Mesodermal cell (in vitro differentiated cells): ENCODE results near the gene PEX11A.

Experiments
- H3K27ac ChIP-seq: 2 replicates; pipeline ENCODE4 v1.7.0; 2013; ENCODE audit warnings: mild to moderate bottlenecking, low read depth, low read length, moderate library complexity; ENCODE audit not compliant: severe bottlenecking
- H3K36me3 ChIP-seq: 2 replicates; pipeline ENCODE4 v1.7.1; 2013; ENCODE audit warnings: mild to moderate bottlenecking, low read length, moderate library complexity; ENCODE audit not compliant: control insufficient read depth, insufficient read depth
- H3K4me1 ChIP-seq: one replicate; pipeline ENCODE4 v1.7.1; 2013; ENCODE audit warnings: mild to moderate bottlenecking, low read length; ENCODE audit not compliant: insufficient read depth, control insufficient read depth, poor library complexity, severe bottlenecking
- H3K4me3 ChIP-seq: 2 replicates; pipeline ENCODE4 v1.7.0; 2013; ENCODE audit warnings: low read length, control low read depth, mild to moderate bottlenecking; ENCODE audit not compliant: insufficient read depth, poor library complexity, severe bottlenecking; ENCODE audit errors: extremely low read depth
- H3K9me3 ChIP-seq: 2 replicates; pipeline ENCODE4 v1.7.1; 2013; ENCODE audit warnings: mild to moderate bottlenecking, low read length, moderate library complexity; ENCODE audit not compliant: control insufficient read depth
- WGBS, 2 experiments: methylation state at CpG; one replicate each; pipeline ENCODE4 v1.1.5; 2013; ENCODE audit warnings: missing lambda C conversion rate in 2 of 2; ENCODE audit not compliant: insufficient coverage in 2 of 2; 5-methylcytosine and 5-hydroxymethylcytosine counted together

The PEX11A gene

DNA sequence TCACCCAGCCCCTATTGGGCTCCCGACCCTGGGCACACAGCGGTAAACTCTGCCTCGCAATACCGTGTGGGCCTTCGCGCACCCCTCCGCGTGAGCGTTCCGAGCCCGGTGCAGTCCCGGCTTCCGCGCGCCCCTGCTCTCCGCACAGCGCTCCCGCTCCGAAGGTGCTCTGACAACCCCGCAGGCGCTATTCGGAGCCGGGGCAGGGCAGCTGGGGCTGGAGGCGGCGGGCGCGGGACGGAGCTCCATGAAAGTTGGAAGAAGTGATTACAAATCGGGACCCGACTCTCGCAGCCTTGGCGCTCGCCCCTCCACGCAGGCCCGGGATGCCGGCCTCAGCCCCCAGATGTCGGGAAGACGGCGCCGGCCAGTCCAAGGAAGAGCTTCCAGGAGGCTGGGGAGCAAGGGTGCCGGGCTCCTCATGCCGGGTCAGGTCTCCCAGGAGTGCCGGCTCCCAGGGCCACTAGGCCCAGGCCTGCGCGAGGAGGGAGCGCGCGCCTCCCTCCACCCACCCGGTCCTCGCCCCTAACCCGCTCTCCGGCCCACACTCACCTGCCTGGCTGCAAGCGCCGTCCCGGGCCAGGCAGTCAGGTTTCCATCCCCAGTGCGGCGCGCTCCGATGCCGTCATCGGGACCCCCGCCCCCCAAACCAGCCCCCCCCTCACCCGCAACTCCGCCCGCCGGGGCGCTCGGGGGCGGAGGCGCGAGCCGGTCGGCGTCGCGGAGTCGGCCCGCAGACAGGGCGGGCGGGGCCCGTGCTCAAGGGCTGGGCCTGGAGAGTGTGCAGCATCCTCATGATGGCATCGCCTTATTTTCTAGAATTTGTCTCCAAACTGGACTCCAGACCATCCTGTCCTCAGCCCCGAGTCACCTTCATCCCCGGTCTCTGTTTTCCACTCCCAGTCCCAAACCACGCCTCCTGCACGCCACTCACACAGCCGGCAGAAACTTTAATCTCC is 35.4 kb downstream of the PEX11A start, which contains the start of gene KIF7:
Gene KIF7, minus strand, starts transcription at position 621 of the 959 bp plus-strand sequence. CDS start 2,537 bp downstream, outside the sequence.
- Histone ChIP-seq H3K4me3 (peak within 1 kb of the TSS; percentile 76), H3K27ac (no peak within 1 kb of the TSS), H3K9me3 (no peaks in the 10 kb centered on the region), H3K4me1 (peaks cover 5% of the 10 kb centered on the region), H3K36me3 (peaks cover 15% of the 10 kb centered on the region)
- WGBS, 2 experiments, result 2% methylated on average over 55 to 67 of the region's 87 CpGs

GRCh38 chr15:89654301-89654761 is 36.2 kb downstream of the PEX11A start:
- 30 to 34% methylated on average over 5 to 12 of the region's 14 CpGs for WGBS, 2 experiments
- H3K9me3 ChIP-seq, result no peaks in the 10 kb centered on the region
- H3K27ac ChIP-seq, result no peak overlapping the region
- peak overlapping the region; percentile 76 for H3K4me3 ChIP-seq
- H3K36me3 ChIP-seq, result peaks cover 22% of the 10 kb centered on the region
- peaks cover 5% of the 10 kb centered on the region for H3K4me1 ChIP-seq

DNA sequence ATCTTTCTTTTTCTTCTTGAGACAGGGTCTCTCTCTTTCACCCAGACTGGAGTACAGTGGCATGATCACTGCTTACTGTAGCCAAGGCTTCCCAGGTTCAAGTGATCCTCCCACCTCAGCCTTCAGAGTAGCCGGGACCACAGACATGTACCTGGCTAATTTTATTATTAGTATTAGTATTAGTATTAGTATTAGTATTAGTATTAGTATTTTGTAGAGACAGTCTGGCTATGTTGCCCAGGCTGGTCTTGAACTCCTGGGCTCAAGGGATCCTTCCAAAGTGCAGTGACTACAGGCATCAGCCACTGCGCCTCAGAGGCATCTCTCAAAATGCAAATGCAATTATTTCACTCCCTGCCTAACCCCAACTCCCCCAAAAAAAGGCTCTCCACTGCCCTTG is 37.0 kb downstream of the PEX11A start:
- 100% methylated on average over 1 of the region's 2 CpGs; no CpG with 5 or more reads in 1 of the 2 experiments for WGBS, 2 experiments
- H3K27ac ChIP-seq, result no peak overlapping the region
- H3K4me3 ChIP-seq, result no peak overlapping the region
- H3K4me1 ChIP-seq, result peaks cover 5% of the 10 kb centered on the region
- H3K36me3 ChIP-seq, result peaks cover 28% of the 10 kb centered on the region
- H3K9me3 ChIP-seq, result no peaks in the 10 kb centered on the region

DNA sequence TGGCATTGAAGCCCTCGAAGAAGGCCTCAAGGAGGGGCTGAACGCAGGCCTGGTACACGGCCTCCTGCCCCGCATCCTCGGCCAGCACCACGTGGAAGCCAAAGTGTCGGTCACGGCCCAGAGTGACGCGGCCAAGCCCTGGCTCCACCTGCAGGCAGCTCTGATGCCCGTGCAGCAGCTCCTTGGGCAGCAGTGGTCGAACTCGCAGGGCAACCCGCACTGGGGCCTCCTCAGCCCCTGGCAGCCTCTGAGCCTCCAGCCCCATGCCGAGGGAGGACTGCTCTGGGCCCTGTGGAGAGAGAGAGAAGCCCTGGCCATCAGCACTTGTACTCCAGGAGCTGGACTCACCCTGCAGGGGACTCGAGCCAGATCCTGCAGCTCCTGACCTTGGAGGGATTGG is 37.9 kb downstream of the PEX11A start:
- Histone ChIP-seq H3K36me3 (peaks cover 29% of the 10 kb centered on the region), H3K9me3 (no peaks in the 10 kb centered on the region), H3K27ac (no peak overlapping the region), H3K4me1 (peaks cover 5% of the 10 kb centered on the region), H3K4me3 (no peak overlapping the region)
- 90 to 97% methylated on average over 9 to 11 of the region's 16 CpGs for WGBS, 2 experiments

- WGBS, 2 experiments, result 80 to 96% methylated on average over 5 to 7 of the region's 7 CpGs
- Histone ChIP-seq H3K36me3 (peaks cover 32% of the 10 kb centered on the region), H3K27ac (no peak overlapping the region), H3K4me3 (no peak overlapping the region), H3K4me1 (peaks cover 5% of the 10 kb centered on the region), H3K9me3 (no peaks in the 10 kb centered on the region)
Measured at GRCh38 chr15:89652131-89652530, 38.4 kb downstream of the PEX11A start.

DNA sequence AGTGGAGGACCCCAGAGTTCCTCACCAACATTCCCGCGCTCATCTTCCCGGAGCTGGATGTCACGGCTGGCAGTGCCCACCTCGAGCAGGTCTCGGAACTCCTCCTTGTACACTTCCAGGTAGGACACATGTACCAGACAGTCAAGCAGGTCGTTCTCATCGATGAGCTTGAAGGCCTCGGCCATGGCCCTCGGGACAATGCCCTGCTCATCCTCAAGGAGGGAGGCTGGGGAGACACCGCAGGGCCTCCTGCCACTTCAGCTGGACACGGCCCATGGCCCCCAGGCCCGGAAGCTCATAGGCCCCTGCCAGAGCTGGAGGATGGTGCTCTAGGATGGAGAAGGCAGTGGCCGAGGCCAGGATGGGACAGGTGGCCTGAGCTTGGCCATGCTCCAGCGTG is 40.8 kb downstream of the PEX11A start:
- H3K9me3 ChIP-seq, result no peaks in the 10 kb centered on the region
- peaks cover 51% of the 10 kb centered on the region for H3K36me3 ChIP-seq
- H3K27ac ChIP-seq, result no peak overlapping the region
- H3K4me3 ChIP-seq, result no peak overlapping the region
- H3K4me1 ChIP-seq, result no peaks in the 10 kb centered on the region
- WGBS, 2 experiments, result 96 to 97% methylated on average over 12 to 14 of the region's 15 CpGs

DNA sequence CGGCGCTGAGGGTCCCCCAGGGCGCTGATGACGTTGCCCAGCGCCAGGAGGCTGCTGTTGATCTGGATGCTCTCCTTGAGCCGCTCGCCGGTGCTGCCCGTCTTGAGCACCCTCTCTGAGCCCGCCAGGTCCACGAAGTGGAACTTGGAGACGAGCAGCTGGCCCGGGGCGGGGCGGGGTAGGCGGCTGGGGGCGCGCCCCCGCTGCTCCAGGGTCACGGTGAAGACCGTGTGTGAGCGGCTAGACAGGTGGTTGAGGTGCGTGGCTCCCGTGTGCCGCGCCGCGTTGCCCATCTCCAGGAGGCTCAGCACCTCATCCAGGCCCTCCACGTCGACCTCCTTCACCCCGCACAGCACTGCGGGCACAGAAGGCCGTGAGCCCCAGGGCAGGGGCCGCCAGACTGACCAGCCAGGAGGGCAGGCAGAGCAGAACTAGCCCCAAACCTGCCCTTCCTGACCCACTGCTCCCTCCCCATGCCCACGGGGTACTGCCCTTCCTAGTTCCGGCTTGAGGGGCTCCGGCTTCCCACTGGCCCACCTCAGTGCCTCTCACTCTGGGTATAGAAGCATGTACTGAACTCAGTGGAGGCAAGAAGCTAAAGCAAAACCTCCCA is 41.4 kb downstream of the PEX11A start:
- WGBS, 2 experiments, result 95 to 97% methylated on average over 35 to 37 of the region's 37 CpGs

DNA sequence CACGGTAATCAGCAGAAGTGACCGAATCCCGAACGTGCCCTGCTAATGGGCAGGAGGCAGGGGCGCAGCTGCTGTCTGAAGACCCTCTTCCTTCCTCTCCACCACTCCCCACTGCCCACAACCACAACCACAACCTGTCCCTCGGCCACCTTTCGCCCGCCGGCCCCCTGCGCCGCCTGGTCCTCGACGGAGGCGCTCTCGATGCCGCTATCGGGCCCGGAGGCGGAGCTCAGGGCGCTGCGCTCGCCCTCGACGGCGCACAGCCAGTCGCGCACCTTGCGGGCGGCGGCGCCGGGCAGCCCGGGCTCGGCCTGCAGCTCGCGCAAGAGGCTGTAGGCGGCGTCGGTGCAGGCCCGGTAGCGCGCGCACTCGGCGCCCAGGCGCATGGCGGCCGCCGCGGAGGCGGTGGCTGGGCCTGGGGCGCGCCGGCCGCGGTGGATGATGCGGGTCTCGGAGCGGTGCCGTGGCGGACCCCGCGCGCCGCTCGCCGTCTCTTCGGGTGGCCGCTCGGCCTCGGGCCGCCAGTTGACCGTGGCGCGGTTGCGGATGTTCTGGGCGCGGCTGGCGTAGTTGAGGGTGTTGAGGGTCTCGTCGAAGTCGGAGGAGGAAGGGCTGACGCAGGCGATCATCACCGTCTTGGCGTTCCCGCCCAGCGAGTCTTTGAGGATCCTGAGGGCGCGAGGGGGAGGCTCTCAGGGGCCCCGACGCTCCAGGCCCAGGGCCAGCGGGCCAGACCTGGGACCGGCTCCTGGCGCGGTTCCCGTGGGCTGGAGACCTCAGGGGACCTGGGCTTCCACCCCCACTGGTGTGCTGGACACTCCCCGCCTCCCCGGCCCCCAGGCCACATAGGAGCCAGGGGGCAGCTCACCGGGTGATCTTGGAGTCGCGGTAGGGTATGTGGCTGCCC is 42.2 kb downstream of the PEX11A start:
- peaks cover 64% of the 10 kb centered on the region for H3K36me3 ChIP-seq
- no peaks in the 10 kb centered on the region for H3K9me3 ChIP-seq
- no peaks in the 10 kb centered on the region for H3K4me1 ChIP-seq
- H3K4me3 ChIP-seq, result no peak overlapping the region
- no peak overlapping the region for H3K27ac ChIP-seq
- WGBS, 2 experiments, result 96 to 98% methylated on average over 54 to 102 of the region's 102 CpGs

More for the DNA sequence above, 41.4 kb downstream of the PEX11A start:
- Histone ChIP-seq H3K36me3 (peaks cover 57% of the 10 kb centered on the region), H3K4me3 (no peak overlapping the region), H3K9me3 (no peaks in the 10 kb centered on the region), H3K27ac (no peak overlapping the region), H3K4me1 (no peaks in the 10 kb centered on the region)

- H3K36me3 ChIP-seq, result peaks cover 64% of the 10 kb centered on the region
- no peaks in the 10 kb centered on the region for H3K4me1 ChIP-seq
- H3K4me3 ChIP-seq, result no peak overlapping the region
- H3K9me3 ChIP-seq, result no peaks in the 10 kb centered on the region
- 59 to 60% methylated on average over 18 to 25 of the region's 25 CpGs for WGBS, 2 experiments
- H3K27ac ChIP-seq, result no peak overlapping the region
Measured at GRCh38 chr15:89647191-89647851, 43.2 kb downstream of the PEX11A start.
